Large intestine (tissue), 3 donors: Measurements from ENCODE around the gene SH3GLB2. TPM values are rescaled to one million over a fixed set of nuclear protein-coding genes. Genes with fewer than 3 reads are reported as not detected.

Experiments used
- DNase-seq, 2 donors: peaks; one replicate each; pipeline versions ENCODE4 v3.0.0 to v3.0.0-alpha.2; 2013
- H3K27ac ChIP-seq: one replicate; pipeline ENCODE4 v1.5.1; 2013; ENCODE audit warnings: low read length
- H3K27me3 ChIP-seq: 2 replicates; pipeline ENCODE4 v1.6.1; 2013; ENCODE audit warnings: low read length; ENCODE audit not compliant: control insufficient read depth, insufficient read depth
- H3K36me3 ChIP-seq: 2 replicates; pipeline ENCODE4 v1.6.1; 2013; ENCODE audit warnings: low read length; ENCODE audit not compliant: control insufficient read depth, insufficient read depth
- H3K4me1 ChIP-seq: one replicate; pipeline ENCODE4 v1.6.1; 2013; ENCODE audit warnings: low read length; ENCODE audit not compliant: control insufficient read depth, insufficient read depth
- H3K4me3 ChIP-seq: one replicate; pipeline ENCODE4 v1.5.1; 2013; ENCODE audit warnings: low read length
- H3K9me3 ChIP-seq: one replicate; pipeline ENCODE4 v1.6.1; 2013; ENCODE audit warnings: mild to moderate bottlenecking, low read depth, low read length, moderate library complexity; ENCODE audit not compliant: control insufficient read depth
- WGBS: methylation state at CpG from one replicate; pipeline ENCODE4 v1.1.5; 2013; ENCODE audit warnings: low lambda C conversion rate; ENCODE audit not compliant: insufficient coverage; 5-methylcytosine and 5-hydroxymethylcytosine counted together
- polyA plus RNA-seq: library from polyadenylated mRNA; unstranded; fragments of 120-200 nt; gene quantifications from one replicate; pipeline ENCODE4 v1.2.1, GENCODE V29; 2013

SH3GLB2 gene
- polyA plus RNA-seq, 1 donor, result 81.7 TPM

- no peak for DNase-seq
- H3K4me1 ChIP-seq, result no peaks in the 10 kb centered on the region
- H3K27me3 ChIP-seq, result no peaks in the 10 kb centered on the region
- WGBS, result 92% methylated on average over 2 of the region's 5 CpGs
- H3K9me3 ChIP-seq, result no peaks in the 10 kb centered on the region
- H3K36me3 ChIP-seq, result peaks cover 30% of the 10 kb centered on the region
- H3K4me3 ChIP-seq, result no peak overlapping the region
- no peak overlapping the region for H3K27ac ChIP-seq
Measured at GRCh38 chr9:129054163-129054851, 26.2 kb upstream of the SH3GLB2 start.

GRCh38 chr9:129053020-129053419, 24.9 kb upstream of the SH3GLB2 start:
- no peak overlapping the region for H3K4me3 ChIP-seq
- no peaks in the 10 kb centered on the region for H3K4me1 ChIP-seq
- H3K36me3 ChIP-seq, result peaks cover 34% of the 10 kb centered on the region
- WGBS, result no CpG with 5 or more reads among the region's 6 CpGs
- H3K27ac ChIP-seq, result no peak overlapping the region
- no peak for DNase-seq
- H3K27me3 ChIP-seq, result no peaks in the 10 kb centered on the region
- no peaks in the 10 kb centered on the region for H3K9me3 ChIP-seq

- Histone ChIP-seq H3K36me3 (peaks cover 37% of the 10 kb centered on the region), H3K4me3 (no peak overlapping the region), H3K27ac (no peak overlapping the region), H3K4me1 (no peaks in the 10 kb centered on the region), H3K9me3 (no peaks in the 10 kb centered on the region), H3K27me3 (no peaks in the 10 kb centered on the region)
- DNase-seq, result no peak
- 100% methylated on average over 3 of the region's 8 CpGs for WGBS
Measured at GRCh38 chr9:129052592-129052991, 24.5 kb upstream of the SH3GLB2 start.

GRCh38 chr9:129042016-129042415, 13.9 kb upstream of the SH3GLB2 start:
- no peak for DNase-seq
- Histone ChIP-seq H3K4me1 (peaks cover 15% of the 10 kb centered on the region), H3K9me3 (no peaks in the 10 kb centered on the region), H3K27me3 (no peaks in the 10 kb centered on the region), H3K36me3 (peaks cover 30% of the 10 kb centered on the region), H3K27ac (no peak overlapping the region), H3K4me3 (no peak overlapping the region)
- WGBS, result no CpG with 5 or more reads among the region's 16 CpGs

- no peak for DNase-seq
- Histone ChIP-seq H3K36me3 (peaks cover 25% of the 10 kb centered on the region), H3K27ac (no peak overlapping the region), H3K4me1 (peaks cover 22% of the 10 kb centered on the region), H3K9me3 (no peaks in the 10 kb centered on the region), H3K27me3 (no peaks in the 10 kb centered on the region), H3K4me3 (no peak overlapping the region)
- WGBS, result no CpG with 5 or more reads among the region's 12 CpGs
Measured at GRCh38 chr9:129040113-129040643, 12.0 kb upstream of the SH3GLB2 start.

- no peak overlapping the region for H3K4me3 ChIP-seq
- no peak overlapping the region for H3K27ac ChIP-seq
- peaks cover 20% of the 10 kb centered on the region for H3K36me3 ChIP-seq
- peak in 1 of 2 donors; percentile 46 for DNase-seq
- no peaks in the 10 kb centered on the region for H3K9me3 ChIP-seq
- no CpG with 5 or more reads among the region's 8 CpGs for WGBS
- H3K27me3 ChIP-seq, result no peaks in the 10 kb centered on the region
- peaks cover 22% of the 10 kb centered on the region for H3K4me1 ChIP-seq
Measured at GRCh38 chr9:129038109-129038852, 10.2 kb upstream of the SH3GLB2 start.

GRCh38 chr9:129037767-129038098, 9.6 kb upstream of the SH3GLB2 start:
- H3K9me3 ChIP-seq, result no peaks in the 10 kb centered on the region
- no peak overlapping the region for H3K27ac ChIP-seq
- no peak for DNase-seq
- H3K36me3 ChIP-seq, result peaks cover 20% of the 10 kb centered on the region
- H3K4me1 ChIP-seq, result peaks cover 24% of the 10 kb centered on the region
- peak overlapping the region; percentile 99 for H3K4me3 ChIP-seq
- WGBS, result no CpG with 5 or more reads among the region's 6 CpGs
- no peaks in the 10 kb centered on the region for H3K27me3 ChIP-seq

GRCh38 chr9:129036923-129037766, 9.0 kb upstream of the SH3GLB2 start:
- Histone ChIP-seq H3K9me3 (no peaks in the 10 kb centered on the region), H3K27me3 (no peaks in the 10 kb centered on the region), H3K4me3 (peak overlapping the region; percentile 99), H3K4me1 (peaks cover 24% of the 10 kb centered on the region), H3K27ac (peak overlapping the region; percentile 69), H3K36me3 (peaks cover 14% of the 10 kb centered on the region)
- peak in 1 of 2 donors; percentile 9 for DNase-seq
- no CpG with 5 or more reads among the region's 32 CpGs for WGBS

- Histone ChIP-seq H3K27me3 (no peaks in the 10 kb centered on the region), H3K4me1 (peaks cover 24% of the 10 kb centered on the region), H3K4me3 (peak within 1 kb of the TSS; percentile 99), H3K36me3 (peaks cover 7% of the 10 kb centered on the region), H3K27ac (peak within 1 kb of the TSS; percentile 69), H3K9me3 (no peaks in the 10 kb centered on the region)
- peak; percentile 99 for DNase-seq
- WGBS, result no CpG with 5 or more reads among the region's 49 CpGs
Measured at GRCh38 chr9:129036241-129036922, 8.3 kb upstream of the SH3GLB2 start, which contains the start of gene MIGA2. Gene MIGA2 (plus strand): TSS chr9:129036626. CDS start chr9:129040595, 3,969 bp downstream.
